Chondrocyte (in vitro differentiated cells): Measurements from ENCODE around the gene HUNK. TPM values are rescaled to one million over a fixed set of nuclear protein-coding genes. Genes with fewer than 3 reads are reported as not detected.
A peak's percentile ranks its signal among the peaks of the same experiment; 100 is the strongest.
"Not testable (repeated sequence)": the region's sequence is repeated elsewhere in the genome, so short reads cannot be mapped to it uniquely, and the experiment has no call there.

Source experiments
- DNase-seq: peaks from one replicate; pipeline ENCODE4 v3.0.0; 2021; ENCODE audit warnings: mixed read lengths, low spot score
- H3K27ac Mint-ChIP-seq: one replicate; pipeline ENCODE4 v1.8.0; 2021; ENCODE audit warnings: mild to moderate bottlenecking, moderate library complexity, mixed read lengths; ENCODE audit not compliant: unreplicated experiment
- H3K27me3 Mint-ChIP-seq: 2 replicates; pipeline ENCODE4 v1.8.0; 2021; ENCODE audit warnings: low read depth, mixed read lengths
- H3K36me3 Mint-ChIP-seq: 2 replicates; pipeline ENCODE4 v1.8.0; 2021; ENCODE audit warnings: low read depth, mixed read lengths
- H3K4me1 Mint-ChIP-seq: 2 replicates; pipeline ENCODE4 v1.8.0; 2021; ENCODE audit warnings: low read depth, mild to moderate bottlenecking, mixed read lengths
- H3K4me3 Mint-ChIP-seq: one replicate; pipeline ENCODE4 v1.8.0; 2021; ENCODE audit warnings: mild to moderate bottlenecking, moderate library complexity, mixed read lengths; ENCODE audit not compliant: unreplicated experiment
- H3K9me3 Mint-ChIP-seq: 2 replicates; pipeline ENCODE4 v1.8.0; 2021; ENCODE audit warnings: low read depth, mixed read lengths
- CTCF ChIP-seq: fragments of 200-600 bp; sonication (generic); IDR thresholded peaks from 2 replicates; pipeline ENCODE4 v1.5.0; 2021; ENCODE audit warnings: antibody characterized with exemption, mild to moderate bottlenecking, moderate library complexity
- total RNA-seq: library from RNA; stranded (reverse); gene quantifications from 3 replicates; pipeline ENCODE4 v1.2.1, GENCODE V29; 2021

HUNK gene
- total RNA-seq, 1 donor from 2014 or later, result 1.6 TPM

GRCh38 chr21:31862078-31862477, 10.7 kb upstream of the HUNK start:
- H3K36me3 Mint-ChIP-seq, result no peaks in the 10 kb centered on the region
- DNase-seq, result no peak
- no peak overlapping the region for H3K4me3 Mint-ChIP-seq
- no peaks in the 10 kb centered on the region for H3K27me3 Mint-ChIP-seq
- H3K4me1 Mint-ChIP-seq, result no peaks in the 10 kb centered on the region
- no peak for TF ChIP-seq CTCF
- H3K27ac Mint-ChIP-seq, result no peak overlapping the region
- H3K9me3 Mint-ChIP-seq, result no peaks in the 10 kb centered on the region

- DNase-seq, result no peak
- Mint-ChIP-seq H3K36me3 (no peaks in the 10 kb centered on the region), H3K4me3 (no peak overlapping the region), H3K27me3 (peaks cover 4% of the 10 kb centered on the region), H3K9me3 (no peaks in the 10 kb centered on the region), H3K4me1 (no peaks in the 10 kb centered on the region), H3K27ac (no peak overlapping the region)
- TF ChIP-seq CTCF, result no peak
Measured at GRCh38 chr21:31865429-31865970, 7.3 kb upstream of the HUNK start.

GRCh38 chr21:31866077-31866511, 6.7 kb upstream of the HUNK start:
- H3K36me3 Mint-ChIP-seq, result no peaks in the 10 kb centered on the region
- TF ChIP-seq CTCF, result peak; percentile 96
- H3K9me3 Mint-ChIP-seq, result no peaks in the 10 kb centered on the region
- no peak overlapping the region for H3K4me3 Mint-ChIP-seq
- DNase-seq, result no peak
- no peak overlapping the region for H3K27ac Mint-ChIP-seq
- H3K27me3 Mint-ChIP-seq, result peaks cover 4% of the 10 kb centered on the region
- H3K4me1 Mint-ChIP-seq, result no peaks in the 10 kb centered on the region

GRCh38 chr21:31869750-31870149, 3.1 kb upstream of the HUNK start:
- TF ChIP-seq CTCF, result no peak
- DNase-seq, result no peak
- Mint-ChIP-seq H3K27me3 (peaks cover 4% of the 10 kb centered on the region), H3K36me3 (no peaks in the 10 kb centered on the region), H3K9me3 (no peaks in the 10 kb centered on the region), H3K4me3 (no peak overlapping the region), H3K27ac (no peak overlapping the region), H3K4me1 (peaks cover 12% of the 10 kb centered on the region)

- H3K36me3 Mint-ChIP-seq, result no peaks in the 10 kb centered on the region
- no peak for TF ChIP-seq CTCF
- H3K4me3 Mint-ChIP-seq, result no peak overlapping the region
Measured at GRCh38 chr21:31870472-31871193, 2.2 kb upstream of the HUNK start.

GRCh38 chr21:31871371-31871770, 1.4 kb upstream of the HUNK start:
- H3K4me1 Mint-ChIP-seq, result peaks cover 23% of the 10 kb centered on the region
- DNase-seq, H3K9me3 Mint-ChIP-seq, H3K27me3 Mint-ChIP-seq, H3K27ac Mint-ChIP-seq, H3K36me3 Mint-ChIP-seq, H3K4me3 Mint-ChIP-seq: not testable (repeated sequence)

More at GRCh38 chr21:31870472-31871193, 2.2 kb upstream of the HUNK start:
- DNase-seq, result no peak
- H3K4me1 Mint-ChIP-seq, result peaks cover 18% of the 10 kb centered on the region
- H3K9me3 Mint-ChIP-seq, result no peaks in the 10 kb centered on the region
- peaks cover 4% of the 10 kb centered on the region for H3K27me3 Mint-ChIP-seq
- no peak overlapping the region for H3K27ac Mint-ChIP-seq
